Myocyte (in vitro differentiated cells): ENCODE measurements around the gene EXO1. TPM values are rescaled to one million over a fixed set of nuclear protein-coding genes. Genes with fewer than 3 reads are reported as not detected.

Experiments
- DNase-seq: peaks from one replicate; pipeline ENCODE4 v3.0.0-alpha.2; 2012; ENCODE audit warnings: low read depth
- total RNA-seq: library from RNA; depleted of rRNA; stranded (reverse); fragments of >200 nt; gene quantifications from 2 replicates; pipeline ENCODE4 v1.2.3, GENCODE V29; 2014

The EXO1 gene
- total RNA-seq, 1 donor from 2014 or later = 0.21 TPM

DNA sequence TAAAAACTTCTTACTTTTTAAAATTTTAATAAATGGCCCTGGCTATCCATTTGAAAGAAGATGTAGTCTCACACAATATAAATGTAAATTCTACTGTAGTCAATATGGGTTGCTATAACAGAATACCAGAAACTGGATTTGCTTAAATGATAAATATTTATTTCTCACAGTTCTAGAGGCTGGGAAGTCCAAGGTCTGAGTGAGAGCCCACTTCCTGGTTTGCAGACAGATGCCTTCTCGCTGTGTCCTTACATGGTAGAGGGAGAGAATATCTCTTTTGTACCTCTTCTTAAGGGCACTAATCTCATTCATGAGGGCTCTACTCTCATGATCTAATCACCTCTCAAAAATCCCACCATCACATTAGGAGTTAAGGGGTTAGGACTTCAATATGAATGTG lies 35.2 kb downstream of the EXO1 start:
- DNase-seq = no peak

DNA sequence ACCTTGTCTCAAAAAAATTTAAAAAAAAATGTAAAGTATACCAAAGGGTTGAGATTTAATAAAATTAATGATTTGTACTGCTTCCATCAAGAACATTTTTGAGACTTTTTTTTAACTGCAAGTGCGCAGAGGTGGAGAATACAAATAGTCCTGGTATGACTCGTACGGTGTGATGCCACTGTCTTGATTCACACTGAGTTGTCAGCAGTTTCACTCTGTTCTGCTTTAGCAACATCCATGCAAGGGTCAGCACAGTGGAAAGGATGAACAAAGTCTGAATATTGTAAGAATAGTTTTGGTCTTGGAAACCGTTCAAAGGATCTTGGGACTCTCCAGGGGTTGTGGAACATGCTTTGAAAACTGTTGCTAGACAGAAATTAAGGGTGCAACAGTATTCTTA lies 40.2 kb downstream of the EXO1 start:
- DNase-seq = peak; percentile 6

DNA sequence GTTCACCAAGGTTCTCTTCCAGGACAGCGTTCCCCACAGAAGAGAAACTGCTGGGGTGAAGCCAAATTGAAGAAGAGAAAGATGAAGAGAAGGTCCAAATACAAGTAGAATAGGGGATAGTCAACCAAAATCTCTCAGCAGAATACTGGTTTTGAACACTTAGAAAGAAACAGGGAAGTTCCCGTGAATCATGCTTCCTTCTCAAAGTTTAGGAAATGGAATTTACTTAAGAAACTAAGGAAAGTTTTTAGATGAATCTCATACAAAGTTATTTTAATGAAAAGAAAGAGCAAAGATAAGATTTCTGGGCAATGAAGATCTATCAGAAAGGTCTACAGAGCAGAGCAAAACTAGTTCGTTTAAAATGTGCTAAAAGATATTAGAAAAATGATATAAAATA lies 43.3 kb downstream of the EXO1 start:
- DNase-seq = no peak

DNA sequence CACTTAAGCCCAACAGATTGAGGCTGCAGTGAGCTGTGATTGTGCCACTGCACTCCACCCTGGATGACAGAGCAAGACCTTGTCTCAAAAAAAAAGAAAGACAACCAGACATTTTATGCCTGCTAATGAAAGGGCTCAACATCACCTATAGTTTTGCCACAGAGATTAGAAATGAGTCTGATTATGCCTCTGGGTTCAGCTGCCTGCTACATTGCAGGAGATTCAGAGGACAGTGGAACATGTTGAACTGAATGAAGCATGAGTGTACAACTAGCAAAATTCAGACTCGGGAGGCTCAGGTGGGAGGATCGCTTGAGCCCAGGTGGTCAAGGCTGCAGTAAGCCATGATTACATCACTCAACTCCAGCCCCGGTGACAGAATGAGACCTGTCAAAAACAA lies 46.0 kb downstream of the EXO1 start:
- no peak for DNase-seq

DNA sequence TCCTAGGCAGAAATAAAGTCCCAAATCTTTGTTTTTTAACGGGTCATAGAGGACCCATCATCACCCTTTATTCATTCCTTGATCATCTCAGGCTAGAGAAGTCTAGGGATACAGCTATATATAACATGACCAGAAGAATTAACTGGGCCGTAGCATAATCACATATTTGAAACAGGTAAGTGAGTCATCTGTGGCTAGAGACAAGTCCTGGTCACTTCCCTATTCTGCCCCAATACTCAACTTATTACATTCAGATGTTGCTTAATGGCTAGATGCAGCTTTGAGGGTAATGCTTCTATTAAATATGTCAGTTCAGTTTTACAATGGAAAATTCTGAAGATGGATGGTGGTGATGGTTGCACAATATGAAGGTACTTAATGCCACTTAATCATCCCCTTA lies 47.0 kb downstream of the EXO1 start:
- DNase-seq = no peak

DNA sequence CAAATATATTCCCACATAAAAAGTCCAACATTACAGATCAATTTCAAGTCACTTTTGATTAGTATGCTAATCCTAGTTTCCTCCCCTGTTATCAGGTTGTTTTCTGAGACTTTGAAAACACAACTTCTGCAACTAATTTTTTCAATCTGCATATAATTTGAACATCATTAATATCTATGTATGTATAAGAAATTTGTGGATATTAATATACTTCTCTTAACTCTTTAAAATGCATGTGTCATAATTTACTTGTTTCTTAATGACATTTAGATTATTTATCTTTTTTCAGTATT lies 48.6 kb downstream of the EXO1 start:
- no peak for DNase-seq

DNA sequence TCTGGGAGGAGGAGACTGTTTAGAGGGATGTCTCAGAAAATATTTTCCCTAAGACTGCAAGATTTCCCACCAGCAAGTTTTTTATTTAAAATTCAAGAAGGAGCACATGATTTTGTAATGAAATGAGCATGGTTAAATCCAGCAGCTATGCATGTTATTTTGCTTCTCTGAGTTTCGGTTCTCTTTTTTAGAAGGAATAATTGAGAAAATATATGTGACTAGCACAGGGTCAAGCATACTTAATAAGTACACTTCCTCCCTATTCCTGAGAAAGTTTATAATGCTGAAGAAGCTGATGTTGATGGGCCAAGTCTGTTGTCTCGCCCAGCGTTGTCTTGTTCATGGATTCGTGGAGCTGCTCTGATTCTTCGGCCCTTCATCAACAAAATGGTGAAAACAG lies 51.2 kb downstream of the EXO1 start:
- no peak for DNase-seq

DNA sequence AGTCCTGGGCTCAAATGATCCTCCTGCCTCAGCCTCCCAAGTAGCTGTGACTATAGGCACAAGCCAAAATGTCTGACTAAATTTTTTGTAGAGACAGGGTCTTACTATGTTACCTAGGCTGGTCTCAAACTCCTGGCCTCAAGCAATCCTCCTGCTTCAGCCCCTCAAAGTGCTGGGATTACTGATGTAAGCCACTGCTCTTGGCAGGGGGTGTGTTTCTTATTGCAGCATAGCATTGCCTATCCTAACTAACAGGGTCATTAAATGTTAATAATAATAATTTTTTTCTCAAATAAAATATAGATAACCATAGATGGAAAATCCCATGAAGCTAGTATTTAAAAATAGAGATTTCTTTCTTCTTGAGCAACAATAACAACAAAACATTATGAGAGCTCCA lies 52.4 kb downstream of the EXO1 start:
- DNase-seq = no peak

DNA sequence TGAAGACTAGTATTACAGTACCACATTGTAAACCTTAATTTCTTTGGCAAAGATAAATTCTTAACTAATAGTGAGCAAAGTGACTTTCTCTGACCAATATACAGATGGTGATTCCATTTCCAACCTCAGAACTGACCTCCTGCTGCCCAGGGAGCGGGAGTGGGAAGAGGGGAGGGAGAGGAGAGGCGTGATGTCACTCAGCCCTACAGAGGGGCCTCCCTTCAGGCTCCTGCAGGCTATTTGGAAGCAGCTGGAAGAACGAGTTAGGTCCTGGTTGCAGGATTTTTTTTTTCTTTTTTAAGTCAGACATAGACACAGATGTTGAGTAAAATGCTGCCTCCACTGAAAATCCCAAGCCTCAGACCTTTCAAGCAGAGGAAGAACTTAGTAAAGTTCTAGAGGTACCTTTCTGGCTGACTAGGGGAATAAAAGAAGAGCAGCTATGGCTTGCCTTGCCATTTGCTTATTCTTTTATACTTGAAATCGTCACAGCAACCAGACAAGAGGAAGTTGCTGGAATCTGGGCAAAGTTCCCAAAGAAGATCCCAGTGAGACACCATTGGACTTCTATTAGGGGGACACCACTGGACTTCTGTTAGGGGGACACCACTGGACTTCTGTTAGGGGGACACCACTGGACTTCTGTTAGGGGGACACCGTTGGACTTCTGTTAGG lies 54.5 kb downstream of the EXO1 start:
- DNase-seq = peak; percentile 18

DNA sequence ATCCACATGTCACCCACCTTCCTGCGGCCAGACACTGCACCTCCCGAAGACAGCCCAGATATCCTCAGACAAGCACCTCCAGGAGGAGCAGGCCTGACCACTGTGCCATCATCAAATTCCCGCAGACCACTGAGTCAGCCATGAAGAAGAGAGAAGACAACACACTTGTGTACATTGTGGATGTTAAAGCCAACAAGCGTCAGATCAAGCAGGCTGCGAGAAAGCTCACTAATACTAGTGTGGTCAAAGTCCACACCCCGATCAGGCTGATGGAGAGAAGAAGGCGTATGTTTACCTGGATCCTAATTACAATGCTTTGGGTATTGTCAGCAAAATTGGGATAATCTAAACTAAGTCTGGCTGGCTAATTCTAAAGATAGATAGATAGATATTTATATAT lies 68.2 kb downstream of the EXO1 start:
- DNase-seq = no peak

DNA sequence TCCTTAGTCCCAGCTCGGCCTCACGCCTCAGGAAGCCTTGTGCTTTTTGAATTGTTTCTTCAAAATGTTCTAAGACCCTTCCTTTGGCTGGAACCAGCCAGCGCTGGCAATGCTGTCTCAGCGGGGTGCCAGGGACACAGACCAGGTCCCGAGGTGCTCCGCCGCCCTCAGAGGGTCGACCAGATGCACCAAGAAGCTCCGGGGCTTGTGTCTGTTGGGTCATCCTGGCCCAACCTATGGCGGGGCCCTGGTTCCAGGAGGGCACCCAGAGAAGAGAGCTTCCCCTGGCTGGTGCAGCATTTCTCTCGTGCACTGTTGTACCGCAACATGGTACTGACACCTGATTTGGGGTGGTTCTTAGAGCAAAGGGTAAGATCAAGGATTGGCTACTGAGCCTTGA lies 69.5 kb downstream of the EXO1 start:
- DNase-seq = no peak

DNA sequence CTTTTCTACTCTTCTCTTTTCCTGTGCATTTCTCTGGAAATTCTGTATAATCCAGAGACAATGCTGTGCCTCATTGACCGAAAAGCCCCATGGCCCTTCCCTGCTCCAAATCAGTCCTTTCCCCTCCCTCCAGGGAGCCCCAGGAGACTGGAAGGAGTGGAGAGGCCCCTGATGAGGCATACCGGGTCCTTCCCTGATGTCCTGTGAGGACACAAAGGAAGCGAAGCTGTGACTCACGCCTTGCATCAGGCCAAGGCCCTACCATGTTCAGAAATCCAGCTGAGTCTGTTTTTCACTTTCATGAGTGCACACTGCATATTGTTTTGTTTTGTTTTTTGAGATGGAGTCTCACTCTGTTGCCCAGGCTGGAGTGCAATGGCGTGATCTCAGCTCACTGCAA lies 70.9 kb downstream of the EXO1 start:
- DNase-seq = peak; percentile 31

DNA sequence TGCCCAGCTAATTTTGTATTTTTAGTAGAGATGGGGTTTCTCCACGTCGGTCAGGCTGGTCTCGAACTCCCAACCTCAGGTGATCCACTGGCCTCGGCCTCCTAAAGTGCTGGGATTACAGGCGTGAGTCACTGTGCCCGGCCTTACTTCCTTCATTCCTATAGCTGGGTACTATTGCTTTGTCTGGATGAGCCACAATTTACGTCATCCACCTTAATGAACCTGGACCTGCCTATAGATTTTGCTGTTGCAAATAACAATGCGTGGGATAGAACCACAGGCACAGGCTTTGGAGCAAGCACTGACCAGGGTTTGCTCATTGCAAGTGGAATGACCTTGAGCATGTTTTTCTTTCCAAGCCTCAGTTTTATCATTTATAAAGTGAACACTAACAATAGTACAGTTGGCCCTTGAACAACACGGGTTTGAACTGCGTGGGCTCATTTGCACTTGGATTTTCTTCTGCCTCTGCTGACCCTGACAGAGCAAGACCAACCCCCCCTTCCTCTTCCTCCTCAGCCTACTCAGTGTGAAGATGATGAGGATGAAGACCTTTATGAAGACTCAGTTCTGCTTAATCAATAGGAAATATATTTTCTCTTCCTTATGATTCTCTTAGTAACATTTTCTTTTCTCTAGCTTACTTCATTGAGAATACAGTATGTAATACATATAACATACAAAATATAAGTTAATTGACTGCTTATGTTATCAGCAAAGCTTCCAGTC lies 76.2 kb downstream of the EXO1 start:
- no peak for DNase-seq

DNA sequence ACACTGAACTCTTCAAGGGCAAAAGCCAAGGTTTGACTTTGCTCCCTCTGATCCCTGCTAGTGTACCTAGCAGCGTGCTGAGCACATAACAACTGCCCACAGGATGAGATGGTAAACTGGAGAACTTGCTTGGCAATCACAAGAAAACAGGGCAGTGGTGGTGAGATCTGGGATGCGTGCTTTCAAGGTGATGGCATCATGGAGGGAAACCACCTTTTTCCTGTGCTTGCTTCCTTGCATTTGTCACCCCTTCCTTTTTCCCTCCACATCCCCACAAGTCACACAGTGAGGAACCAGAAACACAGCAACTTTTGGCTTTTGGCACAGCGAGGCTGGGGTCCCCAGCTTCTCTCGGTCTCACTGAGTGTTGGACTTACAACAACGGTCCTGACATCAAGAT lies 78.1 kb downstream of the EXO1 start:
- DNase-seq = no peak

DNA sequence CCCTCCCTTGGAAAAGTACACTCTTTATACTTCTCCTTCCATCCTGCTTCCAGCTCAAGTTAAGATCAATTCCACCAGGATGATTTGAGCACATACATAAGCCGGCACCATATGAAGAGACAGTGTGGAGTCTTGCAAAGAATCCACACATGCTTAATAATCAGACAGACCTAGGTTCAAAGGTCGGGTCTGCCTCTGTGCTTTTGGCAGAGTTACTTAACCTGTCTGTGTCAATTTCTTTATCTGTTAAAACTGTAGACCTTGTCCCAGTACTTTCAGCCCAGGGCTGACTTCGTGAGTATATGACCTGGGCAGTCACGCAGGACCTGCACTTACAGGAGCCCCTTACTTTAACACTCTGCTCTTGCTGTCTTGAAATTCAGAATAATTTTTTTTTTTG lies 79.3 kb downstream of the EXO1 start:
- no peak for DNase-seq

DNA sequence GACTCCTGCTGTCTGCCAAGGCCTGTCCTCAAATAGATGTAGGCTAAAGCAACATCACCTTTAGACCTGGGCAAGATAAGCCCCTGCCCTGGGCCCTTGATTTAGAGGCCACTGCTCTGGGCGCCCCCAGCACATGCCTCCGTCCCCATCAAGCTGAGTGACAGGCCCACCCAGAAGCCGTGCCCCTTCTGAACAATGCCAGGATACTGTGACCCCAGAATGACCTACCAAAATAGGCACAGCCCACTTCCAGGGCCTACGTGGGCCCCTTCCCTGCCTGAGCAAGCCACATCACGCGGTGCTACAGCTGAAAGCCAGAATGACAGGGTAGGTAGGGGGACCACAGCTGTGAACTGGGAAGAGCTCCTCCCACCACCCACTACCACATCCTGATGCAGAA lies 84.8 kb downstream of the EXO1 start:
- DNase-seq = no peak

DNA sequence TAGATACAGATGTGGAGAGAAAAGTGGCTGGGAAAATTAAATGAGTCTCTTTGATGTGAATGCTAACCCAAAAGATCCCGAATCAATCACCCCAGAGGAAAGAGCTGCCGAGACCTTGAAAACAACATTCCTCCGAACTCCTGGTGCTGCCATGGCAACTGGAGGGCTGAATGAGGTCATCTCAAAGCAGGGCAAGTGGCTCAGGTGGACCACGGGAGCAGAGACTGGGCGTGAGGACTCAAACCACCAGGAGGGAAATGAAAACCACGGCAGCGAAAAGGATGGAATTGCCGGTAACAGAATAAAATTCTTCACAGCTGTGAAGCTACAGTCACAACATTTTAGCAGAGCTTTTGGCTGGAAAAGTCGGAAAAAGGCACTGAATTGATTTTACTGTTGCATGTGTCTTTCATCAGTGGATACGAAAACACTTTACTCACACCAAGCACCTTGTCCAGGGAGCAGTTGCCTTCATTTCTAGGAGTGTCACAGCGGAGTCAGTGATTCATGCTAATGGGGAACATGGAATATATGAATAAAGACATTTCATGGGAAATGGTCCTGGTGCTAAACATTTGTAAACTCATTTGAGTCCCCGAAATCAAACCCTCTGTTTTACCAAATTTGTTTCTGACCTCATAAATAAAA lies 86.3 kb downstream of the EXO1 start:
- peak; percentile 34 for DNase-seq

DNA sequence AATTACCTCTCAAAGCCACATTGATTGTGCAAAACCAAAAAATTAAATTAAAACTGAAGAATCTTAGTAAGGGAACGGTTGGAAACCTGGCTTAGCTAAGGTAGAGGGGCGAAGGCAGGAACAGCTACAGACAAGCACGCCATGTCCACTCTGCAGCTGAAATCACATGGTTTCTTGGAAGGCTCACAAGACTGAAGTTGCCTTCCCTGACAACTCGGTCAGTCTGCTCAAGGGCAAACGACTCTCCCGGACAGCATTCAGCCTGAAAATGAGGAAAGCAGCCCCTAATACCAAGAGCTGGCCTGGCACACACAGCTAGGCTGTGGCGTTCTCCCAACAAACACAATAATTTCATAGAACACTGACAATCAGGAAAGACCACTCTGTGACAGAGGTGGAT lies 86.9 kb downstream of the EXO1 start:
- DNase-seq = no peak

Other genes starting within 250 kb of the EXO1 start
- gene CHML, start 207.8 kb upstream of the EXO1 start, total RNA-seq = 2.3 and 3.3 TPM in 2 replicates
- 21.2 and 23.6 TPM in 2 replicates for gene OPN3, start 207.8 kb upstream of the EXO1 start, total RNA-seq
- not detected in 2 replicates for gene WDR64, start 195.9 kb upstream of the EXO1 start, total RNA-seq
- gene BECN2, start 109.6 kb downstream of the EXO1 start, total RNA-seq = not detected in 2 replicates
- gene MAP1LC3C, start 150.9 kb downstream of the EXO1 start, total RNA-seq = 37.5 and 38.4 TPM in 2 replicates